Measurements from ENCODE around the gene KANSL1. TPM values are rescaled to one million over a fixed set of nuclear protein-coding genes. Genes with fewer than 3 reads are reported as not detected.

The KANSL1 gene
- total RNA-seq, 1 experiment from 2014 or later = 52.5 TPM

- Histone ChIP-seq H4K20me1 (ENCODE audit: insufficient read depth) (peaks cover 68% of the 10 kb centered on the region), H2AFZ (no peak overlapping the region), H3K4me3 (no peak overlapping the region), H3F3A (ENCODE audit: insufficient read depth, low read depth) (peaks cover 46% of the 10 kb centered on the region), H3K36me3 (ENCODE audit: low read depth) (peaks cover 8% of the 10 kb centered on the region), H3K9me3 (ENCODE audit: insufficient read depth, low read depth) (no peaks in the 10 kb centered on the region), H3K4me1 (replicated peaks; ENCODE audit: insufficient read depth) (peaks cover 22% of the 10 kb centered on the region), H3K79me2 (ENCODE audit: low read depth) (peaks cover 95% of the 10 kb centered on the region), H3K27me3 (ENCODE audit: insufficient read depth, low read depth) (no peaks in the 10 kb centered on the region), H3K27ac (0 out of 2 replicates have a peak overlapping the region, but pooled peaks have one; percentile 11), H3K4me2 (no peak overlapping the region), H3K9me2 (ENCODE audit: insufficient read depth) (no peaks in the 10 kb centered on the region)
- ChIA-PET CTCF (no interaction called here), POLR2A (ENCODE audit: unreplicated experiment) (no interaction called here)
- TF ChIP-seq EZH2 (IDR thresholded peaks at IDR 0.05; ENCODE audit: low read depth) = no peak
- TF ChIP-seq, protein P1, sequence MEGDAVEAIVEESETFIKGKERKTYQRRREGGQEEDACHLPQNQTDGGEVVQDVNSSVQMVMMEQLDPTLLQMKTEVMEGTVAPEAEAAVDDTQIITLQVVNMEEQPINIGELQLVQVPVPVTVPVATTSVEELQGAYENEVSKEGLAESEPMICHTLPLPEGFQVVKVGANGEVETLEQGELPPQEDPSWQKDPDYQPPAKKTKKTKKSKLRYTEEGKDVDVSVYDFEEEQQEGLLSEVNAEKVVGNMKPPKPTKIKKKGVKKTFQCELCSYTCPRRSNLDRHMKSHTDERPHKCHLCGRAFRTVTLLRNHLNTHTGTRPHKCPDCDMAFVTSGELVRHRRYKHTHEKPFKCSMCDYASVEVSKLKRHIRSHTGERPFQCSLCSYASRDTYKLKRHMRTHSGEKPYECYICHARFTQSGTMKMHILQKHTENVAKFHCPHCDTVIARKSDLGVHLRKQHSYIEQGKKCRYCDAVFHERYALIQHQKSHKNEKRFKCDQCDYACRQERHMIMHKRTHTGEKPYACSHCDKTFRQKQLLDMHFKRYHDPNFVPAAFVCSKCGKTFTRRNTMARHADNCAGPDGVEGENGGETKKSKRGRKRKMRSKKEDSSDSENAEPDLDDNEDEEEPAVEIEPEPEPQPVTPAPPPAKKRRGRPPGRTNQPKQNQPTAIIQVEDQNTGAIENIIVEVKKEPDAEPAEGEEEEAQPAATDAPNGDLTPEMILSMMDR (conservative IDR thresholded peaks at IDR 0.05) = no peak
- DNase-seq = no peak
- no TSS peak for BruUV-seq (replicated peaks)
- intact Hi-C loops (cut with micrococcal nuclease; ENCODE audit: unreplicated experiment) = no loop called here
These were observed 95.7 kb downstream of the KANSL1 start for GRCh38 chr17:46097497-46097896.

DNA sequence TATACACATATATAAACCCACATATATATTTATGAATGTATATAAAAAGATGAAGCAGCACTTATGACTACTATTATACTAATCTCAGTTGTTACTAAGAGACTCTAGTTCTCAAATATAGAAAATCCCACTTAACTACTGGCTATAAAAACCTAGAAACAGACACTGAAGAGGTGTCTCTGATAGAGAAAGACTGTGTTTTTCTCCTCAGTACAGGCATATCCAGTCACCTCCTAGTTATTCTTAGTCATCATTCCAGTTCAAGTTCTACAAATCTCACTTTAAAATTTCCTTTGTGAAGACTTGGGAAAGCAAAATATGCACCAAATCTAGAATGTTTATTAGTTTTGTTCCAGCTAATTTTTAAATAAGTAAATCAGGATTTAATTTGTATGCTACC, 100.2 kb downstream of the KANSL1 start:
- H3K79me2 ChIP-seq (ENCODE audit: low read depth) = peaks cover 82% of the 10 kb centered on the region
- no peaks in the 10 kb centered on the region for H3K4me1 ChIP-seq (replicated peaks; ENCODE audit: insufficient read depth)
- DNase-seq = no peak
- CTCF ChIA-PET = no interaction called here
- no peak overlapping the region for H3K4me3 ChIP-seq
- BruUV-seq (replicated peaks) = no TSS peak
- H3K36me3 ChIP-seq (ENCODE audit: low read depth) = peaks cover 15% of the 10 kb centered on the region
- POLR2A ChIA-PET (ENCODE audit: unreplicated experiment) = no interaction called here
- no peak overlapping the region for H3K27ac ChIP-seq
- TF ChIP-seq, protein P1 (conservative IDR thresholded peaks at IDR 0.05) = no peak
- no peak for TF ChIP-seq EZH2 (IDR thresholded peaks at IDR 0.05; ENCODE audit: low read depth)
- no peaks in the 10 kb centered on the region for H3K9me3 ChIP-seq (ENCODE audit: insufficient read depth, low read depth)
- H3F3A ChIP-seq (ENCODE audit: insufficient read depth, low read depth) = peaks cover 16% of the 10 kb centered on the region; the same call in 1 of the 2 replicates
- H3K9me2 ChIP-seq (ENCODE audit: insufficient read depth) = no peaks in the 10 kb centered on the region
- no peaks in the 10 kb centered on the region for H3K27me3 ChIP-seq (ENCODE audit: insufficient read depth, low read depth)
- intact Hi-C loops (cut with micrococcal nuclease; ENCODE audit: unreplicated experiment) = no loop called here
- H4K20me1 ChIP-seq (ENCODE audit: insufficient read depth) = peaks cover 83% of the 10 kb centered on the region
- no peak overlapping the region for H2AFZ ChIP-seq
- no peak overlapping the region for H3K4me2 ChIP-seq

GRCh38 chr17:46090871-46091270, 102.4 kb downstream of the KANSL1 start:
- Histone ChIP-seq H4K20me1 (ENCODE audit: insufficient read depth) (peaks cover 83% of the 10 kb centered on the region), H3F3A (ENCODE audit: insufficient read depth, low read depth) (peaks cover 16% of the 10 kb centered on the region; the same call in 1 of the 2 replicates), H3K9me3 (ENCODE audit: insufficient read depth, low read depth) (no peaks in the 10 kb centered on the region), H3K9me2 (ENCODE audit: insufficient read depth) (no peaks in the 10 kb centered on the region), H3K27ac (no peak overlapping the region), H3K4me2 (no peak overlapping the region), H2AFZ (no peak overlapping the region), H3K27me3 (ENCODE audit: insufficient read depth, low read depth) (no peaks in the 10 kb centered on the region), H3K4me1 (replicated peaks; ENCODE audit: insufficient read depth) (no peaks in the 10 kb centered on the region), H3K36me3 (ENCODE audit: low read depth) (peaks cover 18% of the 10 kb centered on the region), H3K79me2 (ENCODE audit: low read depth) (peaks cover 81% of the 10 kb centered on the region), H3K4me3 (no peak overlapping the region)
- DNase-seq = no peak
- TF ChIP-seq, protein P1 (conservative IDR thresholded peaks at IDR 0.05) = no peak
- no peak for TF ChIP-seq EZH2 (IDR thresholded peaks at IDR 0.05; ENCODE audit: low read depth)
- BruUV-seq (replicated peaks) = no TSS peak
- POLR2A ChIA-PET (ENCODE audit: unreplicated experiment) = no interaction called here
- CTCF ChIA-PET = interaction anchor here (0.6 kb wide), 2 partner anchors 18 to 122 kb away, joined by 3 to 5 read pairs; no protein-coding TSS in a partner anchor
- intact Hi-C loops (cut with micrococcal nuclease; ENCODE audit: unreplicated experiment) = no loop called here

Measured in PC-9 (cell line).